ENCODE data around the gene NPNT. TPM values are rescaled to one million over a fixed set of nuclear protein-coding genes. Genes with fewer than 3 reads are reported as not detected.

Gene NPNT
- total RNA-seq, 2 experiments from 2014 or later: not detected

DNA sequence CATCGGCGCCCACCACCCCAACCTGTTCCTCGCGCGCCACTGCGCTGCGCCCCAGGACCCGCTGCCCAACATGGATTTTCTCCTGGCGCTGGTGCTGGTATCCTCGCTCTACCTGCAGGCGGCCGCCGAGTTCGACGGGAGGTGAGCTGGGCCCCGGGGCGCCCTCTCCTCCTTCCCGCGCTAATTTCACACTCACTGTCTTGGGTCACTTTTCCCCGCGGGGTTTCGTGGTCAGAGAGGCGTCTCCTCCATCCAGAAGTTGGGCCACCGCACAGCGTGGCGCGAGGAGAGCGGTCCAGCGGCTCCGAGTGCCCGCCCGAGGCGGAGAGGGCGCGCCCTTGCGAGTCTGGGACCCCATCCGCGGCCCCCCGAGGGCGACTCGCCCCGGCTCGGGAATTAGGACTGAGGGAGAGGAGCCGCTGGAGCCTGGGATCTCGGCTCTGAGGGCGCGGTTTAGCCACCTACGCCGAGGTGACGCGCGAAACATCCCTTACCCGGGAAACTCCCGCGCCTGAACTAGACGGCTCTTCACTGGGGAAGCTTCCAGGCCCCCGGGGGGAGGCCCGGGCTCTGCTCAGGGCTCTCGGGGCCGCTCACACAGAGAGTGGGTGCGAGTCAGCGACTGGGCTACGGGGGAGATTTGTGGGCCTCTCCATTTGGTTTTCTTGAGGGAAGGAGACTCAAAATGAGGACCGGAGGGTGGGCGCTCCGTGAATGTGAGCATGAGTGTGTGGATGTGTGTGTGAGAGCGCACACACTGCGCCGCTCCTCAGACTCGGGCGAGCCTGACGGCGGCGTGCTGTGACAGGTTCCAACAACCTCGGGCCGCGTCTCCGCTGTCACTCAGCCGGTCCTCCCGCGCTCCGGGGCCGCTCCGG, 551 bp downstream of the NPNT start:
- DNase-seq: peak; percentile 38
- CTCF ChIA-PET: no interaction called here
- H3K9me3 Mint-ChIP-seq: no peaks in the 10 kb centered on the region
- H3K27me3 Mint-ChIP-seq (ENCODE audit: low read depth): peaks cover 61% of the 10 kb centered on the region
- H3K4me3 Mint-ChIP-seq: peak overlapping the region; percentile 55
- peaks cover 5% of the 10 kb centered on the region for H3K4me1 Mint-ChIP-seq (ENCODE audit: low read depth)
- no peaks in the 10 kb centered on the region for H3K36me3 Mint-ChIP-seq (ENCODE audit: low read depth)
- H3K27ac Mint-ChIP-seq: no peak overlapping the region
- intact Hi-C loops (cut with micrococcal nuclease): no loop called here

DNA sequence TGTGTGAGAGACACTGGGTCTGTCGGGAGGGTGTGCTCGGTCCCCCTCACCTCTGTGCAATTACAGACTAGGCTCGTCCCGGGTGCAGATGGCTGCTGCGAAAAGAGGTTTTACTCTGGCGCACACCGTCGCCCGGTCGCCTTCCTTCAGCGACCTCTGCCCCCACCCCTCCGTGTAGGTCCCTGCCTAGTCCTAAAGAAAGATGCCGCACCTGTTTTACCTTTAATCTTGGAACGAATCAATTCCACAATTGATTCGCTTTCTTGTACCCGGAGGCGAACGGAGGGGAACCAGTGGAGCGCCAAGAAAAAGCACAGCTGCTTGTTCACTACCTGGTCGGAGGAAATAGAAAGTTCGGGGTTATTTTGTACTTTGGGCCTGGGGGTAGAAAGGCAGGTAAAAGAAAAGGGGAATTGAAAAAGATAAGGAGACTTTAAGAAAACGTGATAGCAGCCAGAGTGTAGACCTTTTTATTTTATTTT, 1.2 kb downstream of the NPNT start:
- peak overlapping the region; percentile 55 for H3K4me3 Mint-ChIP-seq
- H3K36me3 Mint-ChIP-seq (ENCODE audit: low read depth): no peaks in the 10 kb centered on the region
- DNase-seq: no peak
- intact Hi-C loops (cut with micrococcal nuclease): no loop called here
- H3K27ac Mint-ChIP-seq: no peak overlapping the region
- CTCF ChIA-PET: no interaction called here
- peaks cover 5% of the 10 kb centered on the region for H3K4me1 Mint-ChIP-seq (ENCODE audit: low read depth)
- H3K27me3 Mint-ChIP-seq (ENCODE audit: low read depth): peaks cover 62% of the 10 kb centered on the region
- no peaks in the 10 kb centered on the region for H3K9me3 Mint-ChIP-seq

DNA sequence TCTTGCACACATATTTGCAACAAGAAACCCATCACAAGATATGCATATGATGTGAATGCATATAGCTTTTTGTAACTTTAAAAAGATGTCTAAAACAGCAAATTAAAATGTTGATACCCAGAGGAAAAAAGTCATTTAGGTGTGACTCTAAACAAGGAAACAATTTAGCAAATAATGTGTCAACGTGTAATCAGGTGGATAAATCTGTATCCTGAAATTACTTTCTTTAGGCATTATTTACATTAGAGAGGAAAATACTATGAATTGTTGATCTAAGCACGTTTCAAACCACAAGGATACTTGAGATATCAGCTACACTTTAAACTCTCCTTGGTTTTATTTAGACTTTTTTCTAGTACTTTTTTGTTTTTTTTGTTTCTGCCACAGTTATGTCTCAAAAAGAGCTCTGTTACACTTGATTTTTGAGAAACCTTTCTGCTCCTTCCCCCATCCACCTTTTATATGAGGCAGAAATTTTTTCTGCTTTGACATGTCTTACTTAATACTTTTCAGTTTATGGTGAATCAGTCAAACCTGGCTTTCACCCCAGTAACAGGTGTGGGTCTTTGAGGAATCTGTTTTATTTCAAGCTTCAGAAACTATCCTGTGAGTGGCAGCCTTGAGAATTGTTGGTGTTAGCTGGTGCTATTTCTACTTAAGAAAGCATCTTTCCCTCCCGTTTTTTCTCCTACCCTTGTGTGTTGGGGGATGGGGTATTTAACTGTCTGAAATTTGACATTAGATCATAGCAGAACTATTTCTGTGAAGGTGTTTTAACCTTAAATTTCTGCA, 1.9 kb downstream of the NPNT start:
- Mint-ChIP-seq H3K27ac (no peak overlapping the region), H3K36me3 (ENCODE audit: low read depth) (no peaks in the 10 kb centered on the region), H3K4me1 (ENCODE audit: low read depth) (peaks cover 5% of the 10 kb centered on the region), H3K27me3 (ENCODE audit: low read depth) (peaks cover 62% of the 10 kb centered on the region), H3K4me3 (no peak overlapping the region), H3K9me3 (no peaks in the 10 kb centered on the region)
- CTCF ChIA-PET: no interaction called here
- intact Hi-C loops (cut with micrococcal nuclease): no loop called here
- no peak for DNase-seq

DNA sequence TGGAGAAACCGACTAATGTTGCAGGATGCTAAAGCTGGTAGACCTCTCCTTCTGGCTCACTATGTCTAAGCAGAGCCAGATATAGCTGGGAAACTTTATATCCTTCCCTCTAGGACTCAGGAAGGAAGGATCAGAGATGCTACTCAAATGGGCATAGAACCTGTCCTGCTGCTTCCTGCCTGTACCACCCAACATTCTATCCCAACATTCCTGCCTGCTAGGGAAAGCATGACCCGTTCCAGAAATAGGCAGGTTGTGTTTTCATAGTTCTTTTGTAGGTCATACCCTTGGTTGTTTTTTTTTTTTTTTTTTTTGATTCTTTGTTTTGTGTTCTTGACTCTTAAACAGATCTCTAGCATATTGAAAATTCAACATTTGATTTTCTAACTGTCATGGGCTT, 5.3 kb downstream of the NPNT start:
- H3K9me3 Mint-ChIP-seq: no peaks in the 10 kb centered on the region
- H3K36me3 Mint-ChIP-seq (ENCODE audit: low read depth): no peaks in the 10 kb centered on the region
- H3K27ac Mint-ChIP-seq: no peak overlapping the region
- H3K4me3 Mint-ChIP-seq: no peak overlapping the region
- no peak for DNase-seq
- peaks cover 5% of the 10 kb centered on the region for H3K4me1 Mint-ChIP-seq (ENCODE audit: low read depth)
- intact Hi-C loops (cut with micrococcal nuclease): no loop called here
- CTCF ChIA-PET: no interaction called here
- H3K27me3 Mint-ChIP-seq (ENCODE audit: low read depth): peaks cover 48% of the 10 kb centered on the region

DNA sequence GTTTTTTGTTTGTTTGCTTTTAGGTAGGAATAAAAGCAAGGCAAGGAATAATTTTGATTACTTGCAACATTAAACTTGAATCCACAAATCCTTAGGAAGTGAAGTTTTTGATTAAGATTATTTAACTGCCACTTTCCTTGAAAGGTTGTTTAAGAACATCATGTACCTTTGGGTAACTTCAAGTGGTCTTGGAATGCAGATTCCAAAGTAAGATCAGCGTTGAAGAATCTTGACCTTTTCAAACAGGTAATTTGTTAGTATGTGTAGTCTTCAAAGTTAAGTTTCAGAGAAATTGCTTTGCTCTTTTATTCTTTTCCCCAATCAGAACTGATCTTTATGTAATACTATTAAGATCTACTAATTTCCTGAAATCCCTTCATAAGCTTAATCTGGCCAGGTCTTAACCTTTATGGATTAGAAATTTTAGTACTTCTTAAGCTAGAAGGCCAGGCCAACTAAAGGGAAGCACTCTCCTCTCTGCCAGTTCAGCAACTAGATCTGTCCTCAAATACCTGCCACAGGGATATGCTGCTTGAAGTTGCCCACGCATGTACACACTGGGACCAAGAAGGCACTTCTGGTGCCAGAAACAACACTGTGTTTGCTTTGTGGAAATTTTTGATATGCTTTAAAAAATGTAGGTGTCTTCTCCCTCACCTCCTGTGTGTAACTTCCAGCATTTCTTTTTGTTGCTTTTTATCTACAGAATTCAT, 7.4 kb downstream of the NPNT start:
- peaks cover 28% of the 10 kb centered on the region for H3K27me3 Mint-ChIP-seq (ENCODE audit: low read depth)
- H3K4me3 Mint-ChIP-seq: no peak overlapping the region
- no peak overlapping the region for H3K27ac Mint-ChIP-seq
- DNase-seq: no peak
- no peaks in the 10 kb centered on the region for H3K36me3 Mint-ChIP-seq (ENCODE audit: low read depth)
- CTCF ChIA-PET: no interaction called here
- H3K4me1 Mint-ChIP-seq (ENCODE audit: low read depth): no peaks in the 10 kb centered on the region
- intact Hi-C loops (cut with micrococcal nuclease): no loop called here
- no peaks in the 10 kb centered on the region for H3K9me3 Mint-ChIP-seq

DNA sequence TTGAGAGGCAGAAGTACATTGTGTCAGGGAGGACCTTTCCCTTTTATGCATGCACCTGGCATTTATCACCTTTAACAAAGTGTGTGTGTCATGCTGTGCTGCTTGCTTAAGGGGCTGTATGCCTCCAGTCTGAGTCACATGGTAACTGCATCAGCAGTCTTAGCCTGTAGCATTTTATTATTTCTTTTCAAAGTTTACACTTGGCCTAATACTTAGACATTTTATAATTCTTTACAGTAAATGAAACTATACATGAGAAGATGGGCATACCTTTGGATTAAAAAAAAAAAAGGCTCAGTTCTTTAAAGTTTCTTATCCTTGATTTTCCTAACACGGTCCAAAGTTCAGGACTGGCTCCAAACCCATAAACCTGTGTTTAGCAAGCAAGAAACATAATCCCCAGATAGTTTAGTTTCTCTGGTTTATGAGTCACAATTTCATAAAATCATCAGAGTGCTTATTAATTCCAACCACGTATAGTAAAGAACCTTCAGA, 14.6 kb downstream of the NPNT start:
- no peak overlapping the region for H3K4me3 Mint-ChIP-seq
- no peaks in the 10 kb centered on the region for H3K36me3 Mint-ChIP-seq (ENCODE audit: low read depth)
- H3K27me3 Mint-ChIP-seq (ENCODE audit: low read depth): no peaks in the 10 kb centered on the region
- DNase-seq: no peak
- H3K27ac Mint-ChIP-seq: no peak overlapping the region
- H3K4me1 Mint-ChIP-seq (ENCODE audit: low read depth): no peaks in the 10 kb centered on the region
- intact Hi-C loops (cut with micrococcal nuclease): no loop called here
- CTCF ChIA-PET: no interaction called here
- no peaks in the 10 kb centered on the region for H3K9me3 Mint-ChIP-seq

DNA sequence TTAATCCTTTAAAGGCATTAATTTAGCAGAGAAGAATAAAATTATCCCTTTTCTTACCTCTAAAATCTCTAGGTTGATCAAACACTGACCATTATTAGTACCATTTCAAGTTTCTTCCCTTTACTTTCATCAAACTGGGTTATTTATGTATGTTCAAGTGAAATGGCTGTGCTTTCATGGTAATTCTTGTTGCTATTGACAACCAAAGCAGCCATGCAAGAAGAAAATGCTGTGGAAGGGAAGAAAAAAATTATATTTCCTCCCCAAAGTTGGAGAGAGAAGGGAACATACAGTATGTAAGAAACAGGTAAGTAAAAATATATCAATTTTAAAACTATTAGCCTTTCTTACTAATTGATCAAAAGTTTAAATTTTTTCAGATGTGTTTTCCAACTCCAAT, 16.2 kb downstream of the NPNT start:
- Mint-ChIP-seq H3K27ac (no peak overlapping the region), H3K36me3 (ENCODE audit: low read depth) (no peaks in the 10 kb centered on the region), H3K9me3 (no peaks in the 10 kb centered on the region), H3K27me3 (ENCODE audit: low read depth) (no peaks in the 10 kb centered on the region), H3K4me3 (no peak overlapping the region), H3K4me1 (ENCODE audit: low read depth) (no peaks in the 10 kb centered on the region)
- intact Hi-C loops (cut with micrococcal nuclease): no loop called here
- no peak for DNase-seq
- CTCF ChIA-PET: no interaction called here

DNA sequence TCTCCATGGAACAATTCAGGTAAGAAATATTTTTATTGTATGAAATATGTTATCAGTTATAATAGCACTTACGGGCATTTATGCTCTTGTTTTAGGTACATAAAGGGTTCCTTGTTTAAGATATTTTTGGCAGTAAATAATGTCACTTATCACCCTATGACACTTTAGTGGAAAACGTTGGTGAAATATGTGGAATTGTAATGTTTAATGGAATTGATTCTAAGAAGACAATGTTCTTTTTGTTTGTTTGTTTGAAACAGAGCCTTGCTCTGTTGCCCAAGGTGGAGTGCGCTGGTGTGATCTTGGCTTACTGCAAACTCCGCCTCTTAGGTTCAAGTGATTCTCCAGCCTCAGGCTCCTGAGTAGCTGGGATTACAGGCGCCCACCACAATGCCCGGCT, 17.4 kb downstream of the NPNT start:
- no peak overlapping the region for H3K27ac Mint-ChIP-seq
- CTCF ChIA-PET: no interaction called here
- DNase-seq: no peak
- intact Hi-C loops (cut with micrococcal nuclease): no loop called here
- H3K9me3 Mint-ChIP-seq: no peaks in the 10 kb centered on the region
- H3K4me1 Mint-ChIP-seq (ENCODE audit: low read depth): no peaks in the 10 kb centered on the region
- no peaks in the 10 kb centered on the region for H3K27me3 Mint-ChIP-seq (ENCODE audit: low read depth)
- H3K4me3 Mint-ChIP-seq: no peak overlapping the region
- no peaks in the 10 kb centered on the region for H3K36me3 Mint-ChIP-seq (ENCODE audit: low read depth)

DNA sequence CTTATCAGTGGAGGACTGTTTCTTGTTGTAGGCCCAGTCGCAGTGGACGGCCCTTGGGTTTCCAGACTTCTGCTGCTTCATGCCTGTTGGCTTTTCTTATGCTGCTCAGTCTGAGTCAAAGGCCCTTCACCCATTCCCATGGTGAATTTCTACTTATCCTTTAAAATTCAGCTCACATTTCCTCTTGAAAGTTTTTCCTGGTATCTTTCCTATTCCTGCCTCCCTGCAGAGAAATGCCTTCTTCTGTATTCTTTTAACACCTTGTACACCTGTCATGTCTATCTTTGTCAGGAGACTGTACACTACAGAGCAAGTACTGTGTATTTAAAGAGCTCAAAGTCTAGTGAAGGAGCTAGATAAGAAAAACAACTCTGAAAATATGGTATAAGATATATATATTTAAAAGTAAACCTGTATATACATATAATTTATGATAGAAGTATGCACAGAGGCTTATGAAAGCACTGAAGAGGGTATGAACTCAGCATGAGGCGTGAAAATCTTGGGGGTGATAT, 22.0 kb downstream of the NPNT start:
- Mint-ChIP-seq H3K9me3 (no peaks in the 10 kb centered on the region), H3K36me3 (ENCODE audit: low read depth) (no peaks in the 10 kb centered on the region), H3K27me3 (ENCODE audit: low read depth) (peaks cover 2% of the 10 kb centered on the region), H3K4me3 (no peak overlapping the region), H3K27ac (no peak overlapping the region), H3K4me1 (ENCODE audit: low read depth) (no peaks in the 10 kb centered on the region)
- intact Hi-C loops (cut with micrococcal nuclease): no loop called here
- DNase-seq: no peak
- CTCF ChIA-PET: no interaction called here

DNA sequence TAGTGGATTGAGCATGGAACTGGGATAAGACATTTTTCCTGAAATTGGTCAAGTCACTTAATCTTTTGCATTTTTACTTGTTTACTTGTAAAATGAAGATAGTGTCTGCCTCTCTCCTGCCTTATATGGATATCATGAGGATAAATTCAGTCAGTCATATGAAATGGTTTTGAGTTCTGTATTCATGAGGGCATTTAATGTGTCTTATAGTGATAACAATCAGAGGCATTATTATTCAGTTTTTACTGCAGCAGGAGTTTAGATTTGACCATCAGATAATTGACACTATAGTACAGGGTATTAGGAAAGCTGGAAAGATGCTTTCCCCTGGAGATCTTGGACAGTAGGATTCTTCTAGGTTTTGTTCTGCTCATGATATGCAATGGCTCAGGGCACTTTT, 26.0 kb downstream of the NPNT start:
- Mint-ChIP-seq H3K4me3 (no peak overlapping the region), H3K4me1 (ENCODE audit: low read depth) (no peaks in the 10 kb centered on the region), H3K36me3 (ENCODE audit: low read depth) (no peaks in the 10 kb centered on the region), H3K9me3 (no peaks in the 10 kb centered on the region), H3K27me3 (ENCODE audit: low read depth) (peaks cover 2% of the 10 kb centered on the region), H3K27ac (no peak overlapping the region)
- intact Hi-C loops (cut with micrococcal nuclease): no loop called here
- CTCF ChIA-PET: no interaction called here
- DNase-seq: no peak

DNA sequence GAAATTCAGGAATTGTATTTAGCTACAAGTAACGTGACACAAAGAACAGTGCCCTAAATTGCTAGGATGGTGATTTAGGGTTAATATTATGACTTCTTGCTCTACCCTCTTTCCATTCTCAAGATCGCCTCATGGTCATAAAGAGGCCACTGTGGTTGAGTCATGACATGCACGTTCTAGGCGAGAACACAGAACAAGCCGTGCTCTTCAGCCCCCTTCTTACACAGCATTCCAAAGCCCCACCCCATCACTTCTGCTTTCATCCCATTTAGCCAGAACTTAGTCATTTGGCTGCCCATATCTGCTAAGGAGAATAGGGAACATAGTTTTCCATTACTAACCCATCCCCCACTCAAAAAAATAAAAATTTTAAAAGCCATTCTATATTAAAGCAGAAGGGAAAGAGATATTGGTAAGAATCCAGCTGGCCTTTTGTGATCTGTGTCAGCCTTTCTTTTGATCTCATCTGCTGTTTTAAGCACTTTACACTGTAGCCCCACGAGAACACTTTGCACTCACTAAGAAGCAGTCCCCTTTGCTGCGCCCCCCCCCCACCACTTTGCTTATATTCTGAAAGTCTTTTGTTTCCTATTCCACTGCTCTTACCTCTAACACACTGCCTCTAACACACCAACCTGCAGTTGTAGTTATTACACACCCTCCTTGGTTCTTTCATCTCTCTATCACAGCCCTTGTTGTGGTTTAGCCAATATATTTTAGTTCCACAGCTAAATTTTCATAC, 28.4 kb downstream of the NPNT start:
- Mint-ChIP-seq H3K4me1 (ENCODE audit: low read depth) (no peaks in the 10 kb centered on the region), H3K27me3 (ENCODE audit: low read depth) (peaks cover 2% of the 10 kb centered on the region), H3K36me3 (ENCODE audit: low read depth) (no peaks in the 10 kb centered on the region), H3K4me3 (no peak overlapping the region), H3K27ac (no peak overlapping the region), H3K9me3 (no peaks in the 10 kb centered on the region)
- intact Hi-C loops (cut with micrococcal nuclease): no loop called here
- DNase-seq: no peak
- CTCF ChIA-PET: no interaction called here

DNA sequence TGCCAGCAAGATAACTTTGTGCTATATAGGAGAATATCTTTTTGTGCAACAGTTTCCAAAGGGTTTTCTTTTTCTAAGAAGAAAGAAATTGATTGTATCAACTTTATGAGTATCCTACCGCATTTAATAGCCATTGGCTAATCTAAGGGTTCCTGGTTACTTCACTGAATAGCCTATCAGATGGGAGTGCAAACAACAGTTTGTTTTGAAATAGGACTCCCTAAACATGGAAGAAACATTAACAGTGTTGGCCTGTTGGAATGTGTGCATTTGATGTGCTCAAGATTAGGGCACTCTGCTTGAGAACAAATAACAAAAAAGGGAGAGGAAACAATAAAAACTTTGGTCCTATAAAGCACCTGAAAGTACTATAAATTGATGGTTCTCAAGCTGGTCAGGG, 29.1 kb downstream of the NPNT start:
- H3K9me3 Mint-ChIP-seq: no peaks in the 10 kb centered on the region
- CTCF ChIA-PET: interaction anchor here (1.4 kb wide), 1 partner anchor 9 kb away, joined by 5 read pairs; no protein-coding TSS in a partner anchor
- no peaks in the 10 kb centered on the region for H3K4me1 Mint-ChIP-seq (ENCODE audit: low read depth)
- H3K27me3 Mint-ChIP-seq (ENCODE audit: low read depth): peaks cover 2% of the 10 kb centered on the region
- intact Hi-C loops (cut with micrococcal nuclease): no loop called here
- no peaks in the 10 kb centered on the region for H3K36me3 Mint-ChIP-seq (ENCODE audit: low read depth)
- H3K27ac Mint-ChIP-seq: no peak overlapping the region
- DNase-seq: no peak
- H3K4me3 Mint-ChIP-seq: no peak overlapping the region

All from activated naive CD4-positive, alpha-beta T cell treated with anti-CD3 and anti-CD28 coated beads for 36 hours (primary cell).